GM12878 (cell line): Measurements from ENCODE around the gene DIP2C. TPM values are rescaled to one million over a fixed set of nuclear protein-coding genes. Genes with fewer than 3 reads are reported as not detected.

ENCODE experiments used
- ATAC-seq: fragments of 200-7000 bp; cut with Tn5 transposase; 3 replicates; pipeline ENCODE4 v1.9.1; 2020; ENCODE audit warnings: mild to moderate bottlenecking, moderate library complexity
- BruUV-seq: library from RNA; stranded (reverse); fragments of 400-500 nt; replicated peaks from 2 replicates; lab custom pipeline; 2021; lab: Mats Ljungman, UMichigan
- CTCF ChIA-PET: fragments of 300-600 bp; sonication (Branson Sonifier 250); formaldehyde crosslinking; extraction: SDS; loops from one replicate; lab custom pipeline; 2021; ENCODE audit warnings: inconsistent platforms; lab: Yijun Ruan, JAX
- POLR2A ChIA-PET: fragments of 350-600 bp; formaldehyde crosslinking; extraction: SDS; loops from one replicate; lab custom pipeline; 2021; ENCODE audit warnings: inconsistent platforms; lab: Charles Lee
- RAD21 ChIA-PET: fragments of 300-600 bp; sonication (Branson Sonifier 250); formaldehyde crosslinking; loops from one replicate; lab custom pipeline; 2023; ENCODE audit warnings: antibody characterized with exemption; ENCODE audit not compliant: unreplicated experiment; lab: Charles Lee
- SMC1A ChIA-PET: fragments of 300-600 bp; sonication (Branson Sonifier 250); formaldehyde crosslinking; loops from one replicate; lab custom pipeline; 2023; ENCODE audit not compliant: unreplicated experiment, uncharacterized antibody; lab: Charles Lee
- DNase-seq: peaks from one replicate; pipeline ENCODE4 v3.0.0-alpha.2; 2011; ENCODE audit warnings: low read depth, low spot score
- FAIRE-seq: peaks from 3 replicates; lab custom pipeline; 2011; peaks lifted over from hg19 to GRCh38; lab: Jason Lieb, UNC
- H2AFZ ChIP-seq: 2 replicates; pipeline ENCODE4 v1.6.0; 2011; ENCODE audit warnings: low read depth, low read length, control low read depth; ENCODE audit not compliant: control insufficient read depth
- H3K27ac ChIP-seq: 2 replicates; pipeline ENCODE4 v1.5.1; 2011; ENCODE audit warnings: control low read depth; ENCODE audit not compliant: control insufficient read depth, insufficient read depth
- H3K27me3 ChIP-seq, 2 experiments: replicated peaks in 1 of 2; 2 replicates each; pipeline versions ENCODE4 v1.6.0 to v1.6.1; 2011; ENCODE audit warnings: low read length in 1 of 2; ENCODE audit not compliant: control insufficient read depth in 2 of 2, insufficient read depth in 2 of 2
- H3K36me3 ChIP-seq, 2 experiments: 2 replicates each; pipeline ENCODE4 v1.5.1; 2011; ENCODE audit warnings: low read length in 1 of 2; ENCODE audit not compliant: control insufficient read depth in 2 of 2, insufficient read depth in 2 of 2
- H3K4me1 ChIP-seq: 2 replicates; pipeline ENCODE4 v1.6.1; 2011; ENCODE audit warnings: mild to moderate bottlenecking, low read length, moderate library complexity, mixed read lengths; ENCODE audit not compliant: control insufficient read depth, insufficient read depth
- H3K4me2 ChIP-seq: 2 replicates; pipeline ENCODE4 v1.6.0; 2011; ENCODE audit warnings: control low read depth; ENCODE audit not compliant: control insufficient read depth, insufficient read depth
- H3K4me3 ChIP-seq: fragments of 200-600 bp; sonication (generic); 2 replicates; pipeline ENCODE4 v1.5.1; 2016
- H3K79me2 ChIP-seq: 2 replicates; pipeline ENCODE4 v1.6.0; 2011; ENCODE audit warnings: low read length; ENCODE audit not compliant: control insufficient read depth, insufficient read depth
- H3K9ac ChIP-seq: 2 replicates; pipeline ENCODE4 v1.8.0; 2011; ENCODE audit warnings: low read length, control low read depth, mixed read lengths; ENCODE audit not compliant: control insufficient read depth, insufficient read depth
- H3K9me3 ChIP-seq: replicated peaks from 3 replicates; pipeline ENCODE4 v1.5.1; 2011; ENCODE audit warnings: mild to moderate bottlenecking, low read length; ENCODE audit not compliant: control insufficient read depth, insufficient read depth
- H4K20me1 ChIP-seq: 2 replicates; pipeline ENCODE4 v1.6.0; 2011; ENCODE audit not compliant: control insufficient read depth, insufficient read depth
- BACH1 ChIP-seq: fragments of 450-650 bp; IDR thresholded peaks from 2 replicates; pipeline ENCODE4 v1.6.1; 2017; ENCODE audit warnings: mild to moderate bottlenecking, borderline replicate concordance
- BMI1 ChIP-seq: fragments of 450-650 bp; IDR thresholded peaks from 2 replicates; pipeline ENCODE4 v1.6.1; 2016; ENCODE audit warnings: mild to moderate bottlenecking, moderate library complexity, borderline replicate concordance
- BRCA1 ChIP-seq: IDR thresholded peaks from 2 replicates; pipeline ENCODE4 v1.6.1; 2011; ENCODE audit warnings: low read depth, low read length, improper control_type of control experiment
- CBX5 ChIP-seq: sonication (generic); IDR thresholded peaks from 2 replicates; pipeline ENCODE4 v1.6.1; 2016; ENCODE audit warnings: low read depth, moderate library complexity, mild to moderate bottlenecking, inconsistent platforms
- EZH2 ChIP-seq: IDR thresholded peaks from 2 replicates; pipeline ENCODE4 v1.6.1; 2012; ENCODE audit warnings: low read depth, mild to moderate bottlenecking, control low read depth, inconsistent platforms, low read length, borderline replicate concordance; ENCODE audit not compliant: control insufficient read depth
- GATAD2B ChIP-seq: fragments of 450-650 bp; conservative IDR thresholded peaks from 2 replicates; pipeline ENCODE4 v1.6.1; 2017; ENCODE audit warnings: low read depth, mild to moderate bottlenecking, moderate library complexity
- MEF2B ChIP-seq: fragments of 450-650 bp; IDR thresholded peaks from 2 replicates; pipeline ENCODE4 v1.6.1; 2018; ENCODE audit warnings: mild to moderate bottlenecking, moderate library complexity; ENCODE audit not compliant: partially characterized antibody, poor library complexity, severe bottlenecking
- MXI1 ChIP-seq: fragments of 150-350 bp; IDR thresholded peaks from 2 replicates; pipeline ENCODE4 v1.6.1; 2011; ENCODE audit warnings: low read depth, mild to moderate bottlenecking, inconsistent platforms, low read length, improper control_type of control experiment
- NFXL1 ChIP-seq: fragments of 450-650 bp; IDR thresholded peaks from 2 replicates; pipeline ENCODE4 v1.6.1; 2017; ENCODE audit warnings: antibody characterized with exemption, mild to moderate bottlenecking, borderline replicate concordance
- NFYB ChIP-seq: IDR thresholded peaks from 2 replicates; pipeline ENCODE4 v1.6.1; 2011; ENCODE audit warnings: low read depth, mild to moderate bottlenecking, low read length, improper control_type of control experiment, moderate library complexity; ENCODE audit not compliant: insufficient read depth
- NRF1 ChIP-seq: conservative IDR thresholded peaks from 2 replicates; pipeline ENCODE4 v1.6.1; 2011; ENCODE audit warnings: mild to moderate bottlenecking, low read depth, low read length, improper control_type of control experiment
- RBBP5 ChIP-seq: fragments of 200-600 bp; sonication (generic); conservative IDR thresholded peaks from 2 replicates; pipeline ENCODE4 v1.6.1; 2016
- SMAD5 ChIP-seq: IDR thresholded peaks from 2 replicates; pipeline ENCODE4 v1.6.1; 2016; ENCODE audit warnings: antibody characterized with exemption, low read depth
- SREBF2 ChIP-seq: IDR thresholded peaks from 2 replicates; pipeline ENCODE4 v1.6.1; 2012; ENCODE audit warnings: mild to moderate bottlenecking, low read length
- SRF ChIP-seq, 2 experiments: IDR thresholded peaks; 2 replicates each; pipeline ENCODE4 v1.6.1; 2011; ENCODE audit warnings: low read depth in 2 of 2, low read length in 2 of 2, mild to moderate bottlenecking in 1 of 2, moderate library complexity in 1 of 2
- ZNF274 ChIP-seq: IDR thresholded peaks from one replicate; pipeline ENCODE4 v1.8.0; 2011; ENCODE audit not compliant: insufficient read length, insufficient read depth
- ZNF622 ChIP-seq: fragments of 450-650 bp; IDR thresholded peaks from 2 replicates; pipeline ENCODE4 v1.6.1; 2017; ENCODE audit warnings: mild to moderate bottlenecking, inconsistent platforms
- WGBS: methylation state at CpG from one replicate; pipeline ENCODE4 v1.1.6; 2016; ENCODE audit warnings: low lambda C conversion rate; ENCODE audit not compliant: insufficient replicate concordance, insufficient coverage; ENCODE audit errors: missing lambda C conversion rate; 5-methylcytosine and 5-hydroxymethylcytosine counted together
- in situ Hi-C: fragments of 300-500 bp; cut with MboI; formaldehyde crosslinking; loops from 9 replicates; pipeline ENCODE4 v1.14.3; 2018; ENCODE audit warnings: mixed read lengths
- intact Hi-C: fragments of 100-400 bp; cut with micrococcal nuclease; formaldehyde crosslinking; loops from one replicate; pipeline ENCODE4 v1.14.2; 2022; ENCODE audit not compliant: unreplicated experiment
- polyA plus RNA-seq, 11 experiments: library from polyadenylated mRNA; depleted of rRNA in 4 of 11; unstranded in 6 of 11; stranded (reverse) in 5 of 11; fragments of >200 nt; fragmentation: Nextera tagmentation in 4 of 11; fragmentation: Illumina TruSeq in 1 of 11; extraction: Ambion mirVana in 4 of 11; extraction: Trizol in 1 of 11; gene quantifications; 1 replicate in 1 of 11; 2 replicates in 10 of 11; pipeline versions ENCODE4 v1.2.1 to v1.2.3, GENCODE V29; 2011 to 2016; ENCODE audit warnings: inconsistent platforms in 2 of 11, missing spikeins in 2 of 11, low read depth in 1 of 11
- total RNA-seq, 4 experiments: library from RNA; depleted of rRNA in 3 of 4; stranded (reverse); fragments of >200 nt in 3 of 4; fragmentation: Illumina TruSeq in 1 of 4; extraction: Trizol in 1 of 4; gene quantifications; 2 replicates each; pipeline versions ENCODE4 v1.2.1 to v1.2.3, GENCODE V29; 2013 to 2021
- TF ChIP-seq, protein P1 (sequence below): IDR thresholded peaks from 2 replicates; pipeline ENCODE4 v1.6.1; 2012; ENCODE audit warnings: low read depth, low read length, improper control_type of control experiment
- TF ChIP-seq, protein P2 (sequence below): fragments of 450-650 bp; IDR thresholded peaks from 2 replicates; pipeline ENCODE4 v1.6.1; 2016; ENCODE audit warnings: mild to moderate bottlenecking, moderate library complexity, borderline replicate concordance

Gene DIP2C
- total and polyA plus RNA-seq, 10 of the 15 experiments (the other 5 are each of a cell fraction or from before 2014, with no cell fraction given), result 0.01 to 0.10 (median 0.06) TPM

DNA sequence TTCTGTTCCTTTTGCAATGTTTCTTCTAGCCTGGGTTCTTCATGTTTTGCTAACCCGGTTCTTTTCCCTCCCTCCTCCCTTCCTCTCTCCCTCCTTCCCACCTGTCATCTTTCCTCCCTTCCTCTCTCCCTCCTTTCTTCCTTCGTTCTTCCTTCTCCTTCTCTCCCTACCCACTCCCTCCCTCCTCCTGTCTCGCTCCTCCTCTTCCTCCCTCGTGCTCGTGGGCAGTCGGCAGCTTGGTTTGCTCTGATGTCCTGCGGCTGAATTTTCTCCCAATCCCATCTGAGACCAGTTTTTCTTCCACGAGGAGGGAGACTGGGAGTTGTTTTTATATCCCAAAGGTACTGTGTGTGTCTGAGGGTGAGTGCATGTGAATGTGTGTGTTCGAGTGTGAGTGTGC is 43.6 kb upstream of the DIP2C start:
- 48% methylated on average over 9 of the region's 9 CpGs for WGBS
- Histone ChIP-seq H4K20me1 (no peaks in the 10 kb centered on the region), H3K27ac (no peak overlapping the region), H3K79me2 (no peaks in the 10 kb centered on the region), H3K9me3 (no peaks in the 10 kb centered on the region), H3K36me3 (no peaks in the 10 kb centered on the region), H2AFZ (no peak overlapping the region), H3K4me3 (no peak overlapping the region), H3K4me2 (no peak overlapping the region), H3K9ac (no peak overlapping the region), H3K27me3 (no peaks in the 10 kb centered on the region; a peak in 1 of 4 replicates), H3K4me1 (no peaks in the 10 kb centered on the region)
- intact Hi-C loops, result no loop called here
- ChIA-PET SMC1A (no interaction called here), POLR2A (no interaction called here), RAD21 (no interaction called here), CTCF (no interaction called here)
- in situ Hi-C loops, result no loop called here
- ATAC-seq (no peak), DNase-seq (no peak), FAIRE-seq (no peak)
- TF ChIP-seq NFXL1, result no peak
- no peak for TF ChIP-seq EZH2
- no peak for TF ChIP-seq ZNF622
- no peak for TF ChIP-seq BACH1
- TF ChIP-seq GATAD2B, result no peak
- no peak for TF ChIP-seq NFYB
- no peak for TF ChIP-seq BMI1
- TF ChIP-seq BRCA1, result no peak
- TF ChIP-seq MEF2B, result no peak
- no peak for TF ChIP-seq SMAD5
- TF ChIP-seq, protein P1, sequence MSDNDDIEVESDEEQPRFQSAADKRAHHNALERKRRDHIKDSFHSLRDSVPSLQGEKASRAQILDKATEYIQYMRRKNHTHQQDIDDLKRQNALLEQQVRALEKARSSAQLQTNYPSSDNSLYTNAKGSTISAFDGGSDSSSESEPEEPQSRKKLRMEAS, result no peak
- TF ChIP-seq MXI1, result no peak
- TF ChIP-seq, protein P2, sequence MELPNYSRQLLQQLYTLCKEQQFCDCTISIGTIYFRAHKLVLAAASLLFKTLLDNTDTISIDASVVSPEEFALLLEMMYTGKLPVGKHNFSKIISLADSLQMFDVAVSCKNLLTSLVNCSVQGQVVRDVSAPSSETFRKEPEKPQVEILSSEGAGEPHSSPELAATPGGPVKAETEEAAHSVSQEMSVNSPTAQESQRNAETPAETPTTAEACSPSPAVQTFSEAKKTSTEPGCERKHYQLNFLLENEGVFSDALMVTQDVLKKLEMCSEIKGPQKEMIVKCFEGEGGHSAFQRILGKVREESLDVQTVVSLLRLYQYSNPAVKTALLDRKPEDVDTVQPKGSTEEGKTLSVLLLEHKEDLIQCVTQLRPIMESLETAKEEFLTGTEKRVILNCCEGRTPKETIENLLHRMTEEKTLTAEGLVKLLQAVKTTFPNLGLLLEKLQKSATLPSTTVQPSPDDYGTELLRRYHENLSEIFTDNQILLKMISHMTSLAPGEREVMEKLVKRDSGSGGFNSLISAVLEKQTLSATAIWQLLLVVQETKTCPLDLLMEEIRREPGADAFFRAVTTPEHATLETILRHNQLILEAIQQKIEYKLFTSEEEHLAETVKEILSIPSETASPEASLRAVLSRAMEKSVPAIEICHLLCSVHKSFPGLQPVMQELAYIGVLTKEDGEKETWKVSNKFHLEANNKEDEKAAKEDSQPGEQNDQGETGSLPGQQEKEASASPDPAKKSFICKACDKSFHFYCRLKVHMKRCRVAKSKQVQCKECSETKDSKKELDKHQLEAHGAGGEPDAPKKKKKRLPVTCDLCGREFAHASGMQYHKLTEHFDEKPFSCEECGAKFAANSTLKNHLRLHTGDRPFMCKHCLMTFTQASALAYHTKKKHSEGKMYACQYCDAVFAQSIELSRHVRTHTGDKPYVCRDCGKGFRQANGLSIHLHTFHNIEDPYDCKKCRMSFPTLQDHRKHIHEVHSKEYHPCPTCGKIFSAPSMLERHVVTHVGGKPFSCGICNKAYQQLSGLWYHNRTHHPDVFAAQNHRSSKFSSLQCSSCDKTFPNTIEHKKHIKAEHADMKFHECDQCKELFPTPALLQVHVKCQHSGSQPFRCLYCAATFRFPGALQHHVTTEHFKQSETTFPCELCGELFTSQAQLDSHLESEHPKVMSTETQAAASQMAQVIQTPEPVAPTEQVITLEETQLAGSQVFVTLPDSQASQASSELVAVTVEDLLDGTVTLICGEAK, result no peak
- TF ChIP-seq RBBP5, result no peak
- no peak for TF ChIP-seq CBX5
- TF ChIP-seq SREBF2, result no peak
- TF ChIP-seq SRF (IDR thresholded peaks at IDR 0.05; ENCODE audit: low read depth in 2 of 2, low read length in 2 of 2), result no peak
- TF ChIP-seq ZNF274, result no peak
- no peak for TF ChIP-seq NRF1
- no TSS peak for BruUV-seq
